OCI-LY7 (cell line): ENCODE data around the gene DDX23.

Source experiments
- CTCF ChIP-seq: fragments of 200-600 bp; sonication (generic); conservative IDR thresholded peaks from 2 replicates; pipeline ENCODE4 v1.5.1; 2014; ENCODE audit warnings: mild to moderate bottlenecking, antibody characterized with exemption, low read length, moderate library complexity, mixed read lengths
- EZH2phosphoT487 ChIP-seq: fragments of 200-600 bp; sonication (generic); IDR thresholded peaks from 2 replicates; pipeline ENCODE4 v1.6.1; 2018; ENCODE audit warnings: low read depth, borderline replicate concordance, mild to moderate bottlenecking, mixed run types, antibody characterized with exemption, low read length, moderate library complexity, mixed read lengths

GRCh38 chr12:48794870-48795269 lies 57.1 kb downstream of the DDX23 start:
- TF ChIP-seq CTCF (no peak), EZH2phosphoT487 (no peak)
